ENCODE measurements around the gene SSRP1. TPM values are rescaled to one million over a fixed set of nuclear protein-coding genes. Genes with fewer than 3 reads are reported as not detected.

The SSRP1 gene
- total and polyA plus RNA-seq, 2 donors from 2014 or later = 44.5 to 78.5 TPM

- Histone ChIP-seq H3K27ac (ENCODE audit: low read depth in 2 of 2, low read length in 2 of 2) (no peak overlapping the region), H3K4me3 (ENCODE audit: low read length in 3 of 3) (no peak overlapping the region), H3K27me3 (ENCODE audit: control insufficient read depth, insufficient read depth, low read length) (no peaks in the 10 kb centered on the region), H3K9ac (ENCODE audit: low read length in 3 of 3) (no peak overlapping the region), H3K9me3 (ENCODE audit: control insufficient read depth in 2 of 3, insufficient read depth in 1 of 3, low read length in 3 of 3) (no peaks in the 10 kb centered on the region), H3K36me3 (ENCODE audit: control insufficient read depth in 2 of 3, insufficient read depth in 3 of 3, low read length in 3 of 3) (peaks cover 14 to 27% (median 25%) of the 10 kb centered on the region in 3 donors), H3K4me1 (ENCODE audit: control insufficient read depth in 2 of 3, insufficient read depth in 2 of 3, low read depth in 1 of 3, low read length in 3 of 3) (peaks cover 5 to 29% (median 11%) of the 10 kb centered on the region in 3 donors)
- TF ChIP-seq, protein P1, sequence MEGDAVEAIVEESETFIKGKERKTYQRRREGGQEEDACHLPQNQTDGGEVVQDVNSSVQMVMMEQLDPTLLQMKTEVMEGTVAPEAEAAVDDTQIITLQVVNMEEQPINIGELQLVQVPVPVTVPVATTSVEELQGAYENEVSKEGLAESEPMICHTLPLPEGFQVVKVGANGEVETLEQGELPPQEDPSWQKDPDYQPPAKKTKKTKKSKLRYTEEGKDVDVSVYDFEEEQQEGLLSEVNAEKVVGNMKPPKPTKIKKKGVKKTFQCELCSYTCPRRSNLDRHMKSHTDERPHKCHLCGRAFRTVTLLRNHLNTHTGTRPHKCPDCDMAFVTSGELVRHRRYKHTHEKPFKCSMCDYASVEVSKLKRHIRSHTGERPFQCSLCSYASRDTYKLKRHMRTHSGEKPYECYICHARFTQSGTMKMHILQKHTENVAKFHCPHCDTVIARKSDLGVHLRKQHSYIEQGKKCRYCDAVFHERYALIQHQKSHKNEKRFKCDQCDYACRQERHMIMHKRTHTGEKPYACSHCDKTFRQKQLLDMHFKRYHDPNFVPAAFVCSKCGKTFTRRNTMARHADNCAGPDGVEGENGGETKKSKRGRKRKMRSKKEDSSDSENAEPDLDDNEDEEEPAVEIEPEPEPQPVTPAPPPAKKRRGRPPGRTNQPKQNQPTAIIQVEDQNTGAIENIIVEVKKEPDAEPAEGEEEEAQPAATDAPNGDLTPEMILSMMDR (IDR thresholded peaks at IDR 0.05; ENCODE audit: borderline replicate concordance, extremely low read depth, insufficient read depth) = no peak
- no peak for FAIRE-seq
- intact Hi-C loops (cut with DNase I) = no loop called here
- DNase-seq = peak in 1 of 5 donors; percentile 78
Observed at GRCh38 chr11:57313071-57313787, 22.5 kb downstream of the SSRP1 start.

DNA sequence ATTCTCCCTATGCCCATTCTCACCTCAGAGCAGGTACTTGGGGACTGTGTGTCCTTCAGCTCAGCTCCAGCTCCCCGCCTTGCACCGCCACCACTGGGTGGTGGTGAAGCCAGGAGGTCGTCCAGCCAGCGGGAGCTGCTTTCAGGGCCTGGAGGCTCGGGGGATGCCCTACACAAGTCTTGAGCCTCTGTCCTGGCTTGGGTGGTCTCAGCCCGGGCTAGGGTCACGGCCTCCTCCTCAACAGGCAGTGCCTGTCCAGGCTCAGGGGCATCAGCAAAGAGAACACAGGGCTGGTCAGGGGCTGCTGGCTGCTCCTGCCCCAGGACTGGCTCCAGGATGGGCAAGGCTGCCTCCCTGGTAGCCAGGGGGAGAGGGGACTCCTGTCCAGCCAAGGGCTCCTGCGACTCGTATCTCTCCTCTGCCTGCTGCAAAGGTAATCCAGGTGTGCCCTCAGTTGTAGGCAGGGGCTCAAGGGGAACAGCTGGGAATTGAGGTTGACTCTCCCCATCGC is 23.1 kb downstream of the SSRP1 start:
- peaks cover 14 to 27% (median 23%) of the 10 kb centered on the region in 3 donors for H3K36me3 ChIP-seq (ENCODE audit: control insufficient read depth in 2 of 3, insufficient read depth in 3 of 3, low read length in 3 of 3)
- peaks cover 5 to 25% (median 11%) of the 10 kb centered on the region in 3 donors for H3K4me1 ChIP-seq (ENCODE audit: control insufficient read depth in 2 of 3, insufficient read depth in 2 of 3, low read depth in 1 of 3, low read length in 3 of 3)
- DNase-seq (peak in 1 of 5 donors; percentile 74), FAIRE-seq (no peak)
- no peak overlapping the region for H3K9ac ChIP-seq (ENCODE audit: low read length in 3 of 3)
- intact Hi-C loops (cut with DNase I) = no loop called here
- no peaks in the 10 kb centered on the region for H3K9me3 ChIP-seq (ENCODE audit: control insufficient read depth in 2 of 3, insufficient read depth in 1 of 3, low read length in 3 of 3)
- no peaks in the 10 kb centered on the region for H3K27me3 ChIP-seq (ENCODE audit: control insufficient read depth, insufficient read depth, low read length)
- TF ChIP-seq, protein P1 (IDR thresholded peaks at IDR 0.05; ENCODE audit: borderline replicate concordance, extremely low read depth, insufficient read depth) = no peak
- H3K27ac ChIP-seq (ENCODE audit: low read depth in 2 of 2, low read length in 2 of 2) = no peak overlapping the region
- H3K4me3 ChIP-seq (ENCODE audit: low read length in 3 of 3) = no peak overlapping the region

GRCh38 chr11:57311109-57311936 is 24.4 kb downstream of the SSRP1 start:
- H3K9ac ChIP-seq (ENCODE audit: low read length in 3 of 3) = peak overlapping the region in 1 of 3 donors; percentile 37
- intact Hi-C loops (cut with DNase I) = no loop called here
- H3K27ac ChIP-seq (ENCODE audit: low read depth in 2 of 2, low read length in 2 of 2) = peak overlapping the region; percentile 66 to 77
- H3K36me3 ChIP-seq (ENCODE audit: control insufficient read depth in 2 of 3, insufficient read depth in 3 of 3, low read length in 3 of 3) = peaks cover 4 to 16% (median 14%) of the 10 kb centered on the region in 3 donors
- H3K4me1 ChIP-seq (ENCODE audit: control insufficient read depth in 2 of 3, insufficient read depth in 2 of 3, low read depth in 1 of 3, low read length in 3 of 3) = peaks cover 5 to 28% (median 11%) of the 10 kb centered on the region in 3 donors
- H3K9me3 ChIP-seq (ENCODE audit: control insufficient read depth in 2 of 3, insufficient read depth in 1 of 3, low read length in 3 of 3) = no peaks in the 10 kb centered on the region
- H3K4me3 ChIP-seq (ENCODE audit: low read length in 3 of 3) = peak overlapping the region in 2 of 3 donors; percentile 8 to 35
- FAIRE-seq = no peak
- TF ChIP-seq, protein P1 (IDR thresholded peaks at IDR 0.05; ENCODE audit: borderline replicate concordance, extremely low read depth, insufficient read depth) = no peak
- peak; percentile 91 to 97 (median 91) for DNase-seq
- no peaks in the 10 kb centered on the region for H3K27me3 ChIP-seq (ENCODE audit: control insufficient read depth, insufficient read depth, low read length)

Measured in kidney (tissue), 14 donors.